A549 (cell line): ENCODE data around the gene TBC1D14. TPM values are rescaled to one million over a fixed set of nuclear protein-coding genes. Genes with fewer than 3 reads are reported as not detected.

Experiments
- ATAC-seq, 2 experiments: fragments of 200-7000 bp in 1 of 2; fragments of >200 bp in 1 of 2; cut with Nextera tagmentation in 1 of 2; cut with Tn5 transposase in 1 of 2; 3 replicates each; pipeline versions ENCODE4 v1.8.0 to v1.9.1; 2018 to 2020; ENCODE audit warnings: mild to moderate bottlenecking in 1 of 2, moderate library complexity in 1 of 2
- CTCF ChIA-PET: fragments of 300-600 bp; sonication (Branson Sonifier 250); formaldehyde crosslinking; extraction: SDS; loops from one replicate; lab custom pipeline; 2021; ENCODE audit warnings: antibody characterized with exemption, inconsistent platforms; lab: Yijun Ruan, JAX
- POLR2A ChIA-PET: fragments of 350-600 bp; formaldehyde crosslinking; extraction: SDS; loops from one replicate; lab custom pipeline; 2021; ENCODE audit warnings: antibody characterized with exemption, inconsistent platforms; lab: Yijun Ruan, JAX
- DNase-seq, 2 experiments: peaks; one replicate each; pipeline versions ENCODE4 v3.0.0 to v3.0.0-alpha.2; 2011 to 2016; ENCODE audit warnings: low read depth in 1 of 2, low spot score in 1 of 2
- FAIRE-seq: peaks from 2 replicates; lab custom pipeline; 2011; peaks lifted over from hg19 to GRCh38; lab: Jason Lieb, UNC
- H3K27ac ChIP-seq, 2 experiments: fragments of >200 bp; sonication (Bioruptor Twin); formaldehyde crosslinking; 3 replicates each; pipeline ENCODE4 v1.5.1; 2016 to 2017
- H3K4me1 ChIP-seq: fragments of >200 bp; sonication (Bioruptor Twin); formaldehyde crosslinking; 3 replicates; pipeline ENCODE4 v1.6.1; 2016
- H3K4me2 ChIP-seq: fragments of >200 bp; sonication (Bioruptor Twin); formaldehyde crosslinking; 3 replicates; pipeline ENCODE4 v1.6.1; 2016
- H3K4me3 ChIP-seq: fragments of >200 bp; sonication (Bioruptor Twin); formaldehyde crosslinking; 3 replicates; pipeline ENCODE4 v1.5.1; 2016
- H3K9me3 ChIP-seq: fragments of >200 bp; sonication (Bioruptor Twin); formaldehyde crosslinking; 3 replicates; pipeline ENCODE4 v1.6.1; 2016
- BHLHE40 ChIP-seq: IDR thresholded peaks from 2 replicates; pipeline ENCODE4 v1.6.1; 2012; ENCODE audit warnings: low read depth, low read length, inconsistent platforms
- CEBPB ChIP-seq, 2 experiments: fragments of >200 bp in 1 of 2; sonication (Bioruptor Twin) in 1 of 2; formaldehyde crosslinking in 1 of 2; IDR thresholded peaks; 2 replicates each; pipeline ENCODE4 v1.6.1; 2012 to 2016
- CHD4 ChIP-seq: fragments of 200-600 bp; sonication (generic); IDR thresholded peaks from 2 replicates; pipeline ENCODE4 v1.6.1; 2016; ENCODE audit warnings: antibody characterized with exemption, mild to moderate bottlenecking, borderline replicate concordance
- EHF ChIP-seq: fragments of 250-450 bp; sonication (Bioruptor Pico); IDR thresholded peaks from 2 replicates; pipeline ENCODE4 v1.5.0; 2020; ENCODE audit warnings: mild to moderate bottlenecking
- FOXS1 ChIP-seq: fragments of 250-450 bp; sonication (Bioruptor Pico); IDR thresholded peaks from 2 replicates; pipeline ENCODE4 v1.5.0; 2020; ENCODE audit warnings: mild to moderate bottlenecking, moderate library complexity
- HDAC2 ChIP-seq: fragments of 200-600 bp; sonication (generic); IDR thresholded peaks from 2 replicates; pipeline ENCODE4 v1.6.1; 2016
- HOXB5 ChIP-seq: fragments of 250-450 bp; sonication (Bioruptor Pico); IDR thresholded peaks from 2 replicates; pipeline ENCODE4 v1.5.0; 2020; ENCODE audit warnings: mild to moderate bottlenecking, moderate library complexity
- JUNB ChIP-seq: fragments of >200 bp; sonication (Bioruptor Twin); formaldehyde crosslinking; IDR thresholded peaks from 2 replicates; pipeline ENCODE4 v1.6.1; 2016
- KDM5A ChIP-seq: fragments of 200-600 bp; sonication (generic); IDR thresholded peaks from 2 replicates; pipeline ENCODE4 v1.6.1; 2016; ENCODE audit warnings: antibody characterized with exemption, mild to moderate bottlenecking
- NFE2L2 ChIP-seq: fragments of 150-350 bp; conservative IDR thresholded peaks from 2 replicates; pipeline ENCODE4 v1.6.1; 2014; ENCODE audit warnings: low read length
- NPAS2 ChIP-seq: fragments of 250-450 bp; sonication (Bioruptor Pico); IDR thresholded peaks from 2 replicates; pipeline ENCODE4 v1.8.0; 2022; ENCODE audit warnings: mild to moderate bottlenecking, moderate library complexity, borderline replicate concordance
- PHF8 ChIP-seq: fragments of 200-600 bp; sonication (generic); IDR thresholded peaks from 2 replicates; pipeline ENCODE4 v1.6.1; 2016; ENCODE audit warnings: low read depth, mild to moderate bottlenecking, antibody characterized with exemption, moderate library complexity, borderline replicate concordance
- POLR2A ChIP-seq: IDR thresholded peaks from 2 replicates; pipeline ENCODE4 v1.6.1; 2012; ENCODE audit warnings: mild to moderate bottlenecking, low read length
- RNF2 ChIP-seq: fragments of 200-600 bp; sonication (generic); IDR thresholded peaks from 2 replicates; pipeline ENCODE4 v1.6.1; 2016; ENCODE audit warnings: low read depth, mild to moderate bottlenecking, antibody characterized with exemption, moderate library complexity, borderline replicate concordance
- SREBF2 ChIP-seq: fragments of 450-650 bp; IDR thresholded peaks from 2 replicates; pipeline ENCODE4 v1.6.1; 2014; ENCODE audit warnings: mild to moderate bottlenecking, moderate library complexity
- TP53 ChIP-seq: fragments of 250-450 bp; sonication (Bioruptor Pico); IDR thresholded peaks from 2 replicates; pipeline ENCODE4 v1.5.0; 2021; ENCODE audit warnings: mild to moderate bottlenecking, moderate library complexity
- ZNF302 ChIP-seq: fragments of 250-450 bp; sonication (Bioruptor Pico); IDR thresholded peaks from 2 replicates; pipeline ENCODE4 v1.9.0; 2021; ENCODE audit warnings: inconsistent platforms, mild to moderate bottlenecking, moderate library complexity
- WGBS: methylation state at CpG from one replicate; pipeline ENCODE4 v1.1.6; 2017; ENCODE audit errors: missing lambda C conversion rate; 5-methylcytosine and 5-hydroxymethylcytosine counted together
- polyA plus RNA-seq, 4 experiments: library from polyadenylated mRNA; depleted of rRNA in 3 of 4; stranded (reverse); fragments of >200 nt; fragmentation: RNase III in 1 of 4; extraction: RNeasy Plus Mini Kit Qiagen cat#74134 plus additional on column Dnase treatment in 1 of 4; gene quantifications; 2 replicates in 3 of 4; 3 replicates in 1 of 4; pipeline ENCODE4 v1.2.3, GENCODE V29; 2011 to 2017
- TF ChIP-seq, protein P1 (sequence below): fragments of 150-350 bp; IDR thresholded peaks from 2 replicates; pipeline ENCODE4 v1.6.1; 2014; ENCODE audit warnings: low read depth, mild to moderate bottlenecking, low read length
- TF ChIP-seq, protein P2 (sequence below): fragments of 250-450 bp; sonication (Bioruptor Pico); IDR thresholded peaks from 2 replicates; pipeline ENCODE4 v1.5.0; 2021; ENCODE audit warnings: mild to moderate bottlenecking, moderate library complexity, borderline replicate concordance

Gene TBC1D14
- polyA plus RNA-seq, 2 of the 4 experiments (the other 2 are of a cell fraction), result 30.2 to 39.0 TPM

GRCh38 chr4:7061815-7062214 is 152.2 kb downstream of the TBC1D14 start (continued):
- TF ChIP-seq, protein P1, sequence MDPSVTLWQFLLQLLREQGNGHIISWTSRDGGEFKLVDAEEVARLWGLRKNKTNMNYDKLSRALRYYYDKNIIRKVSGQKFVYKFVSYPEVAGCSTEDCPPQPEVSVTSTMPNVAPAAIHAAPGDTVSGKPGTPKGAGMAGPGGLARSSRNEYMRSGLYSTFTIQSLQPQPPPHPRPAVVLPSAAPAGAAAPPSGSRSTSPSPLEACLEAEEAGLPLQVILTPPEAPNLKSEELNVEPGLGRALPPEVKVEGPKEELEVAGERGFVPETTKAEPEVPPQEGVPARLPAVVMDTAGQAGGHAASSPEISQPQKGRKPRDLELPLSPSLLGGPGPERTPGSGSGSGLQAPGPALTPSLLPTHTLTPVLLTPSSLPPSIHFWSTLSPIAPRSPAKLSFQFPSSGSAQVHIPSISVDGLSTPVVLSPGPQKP, result no peak

GRCh38 chr4:7062816-7063215 is 153.2 kb downstream of the TBC1D14 start:
- 74% methylated on average over 4 of the region's 4 CpGs for WGBS
- Histone ChIP-seq H3K9me3 (no peaks in the 10 kb centered on the region), H3K4me3 (no peak overlapping the region), H3K27ac (no peak overlapping the region), H3K4me1 (peaks cover 10% of the 10 kb centered on the region; the same call in 2 of the 3 replicates), H3K4me2 (no peak overlapping the region)
- no peak for FAIRE-seq
- ChIA-PET POLR2A (no interaction called here), CTCF (interaction anchor here (0.9 to 2.0 kb wide), 4 partner anchors 8 to 45 kb away, joined by 3 to 7 read pairs (median 4); partner anchors contain the start of gene TADA2B)
- no peak for DNase-seq
- TF ChIP-seq CHD4 (no peak), BHLHE40 (no peak), KDM5A (no peak), NFE2L2 (no peak), PHF8 (no peak), RNF2 (no peak), JUNB (no peak)
- no peak for ATAC-seq

DNA sequence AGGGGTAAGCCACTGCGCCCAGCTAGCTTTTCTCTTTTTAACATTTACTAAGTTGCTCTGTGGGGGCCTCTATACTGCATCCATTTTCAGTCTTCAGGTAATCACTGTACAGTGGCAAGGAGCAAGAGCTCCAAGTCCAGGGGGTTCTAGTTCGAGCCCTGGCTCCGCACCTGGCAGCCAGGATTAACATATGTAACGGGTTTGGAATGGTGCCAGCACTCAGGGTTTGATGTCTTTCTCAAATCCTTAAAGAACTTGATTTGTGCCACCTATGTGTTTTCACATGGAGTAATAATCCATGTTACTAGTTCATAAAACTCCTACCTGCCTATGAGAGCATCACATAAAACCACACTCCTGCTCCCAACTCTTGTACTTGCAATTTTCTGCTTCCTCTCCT is 153.7 kb downstream of the TBC1D14 start:
- H3K4me3 ChIP-seq, result no peak overlapping the region
- no peak for ATAC-seq
- no peaks in the 10 kb centered on the region for H3K9me3 ChIP-seq
- no peak for FAIRE-seq
- no peak overlapping the region for H3K27ac ChIP-seq
- TF ChIP-seq POLR2A, result no peak
- TF ChIP-seq NFE2L2, result no peak
- no peak for TF ChIP-seq CHD4
- TF ChIP-seq HOXB5 (CRISPR knock-in tag), result no peak
- TF ChIP-seq, protein P1, result no peak
- H3K4me1 ChIP-seq, result peaks cover 10% of the 10 kb centered on the region; the same call in 2 of the 3 replicates
- ChIA-PET CTCF (interaction anchor here (0.9 to 2.0 kb wide), 4 partner anchors 9 to 46 kb away, joined by 3 to 7 read pairs (median 4); partner anchors contain the start of gene TADA2B), POLR2A (no interaction called here)
- WGBS, result 83% methylated on average over 4 of the region's 4 CpGs
- H3K4me2 ChIP-seq, result no peak overlapping the region
- no peak for DNase-seq

DNA sequence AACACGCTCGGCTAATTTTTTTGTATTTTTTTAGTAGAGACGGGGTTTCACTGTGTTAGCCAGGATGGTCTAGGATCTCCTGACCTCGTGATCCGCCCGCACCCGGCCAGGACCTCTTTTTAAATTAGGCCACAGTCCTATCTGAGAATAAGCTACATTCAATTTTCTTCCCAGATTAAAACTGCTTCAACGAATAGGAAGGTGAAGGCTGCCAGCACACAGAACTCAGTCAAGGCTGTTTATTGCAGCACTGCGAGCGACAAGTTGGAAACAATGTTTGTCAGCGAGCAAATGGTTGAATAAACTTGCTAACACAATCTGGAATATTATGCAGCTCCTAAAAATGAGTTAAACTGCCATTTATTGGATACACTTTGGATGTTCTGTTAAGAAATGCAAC is 156.4 kb downstream of the TBC1D14 start:
- Histone ChIP-seq H3K9me3 (no peaks in the 10 kb centered on the region), H3K4me2 (peak overlapping the region; percentile 90), H3K27ac (no peak overlapping the region), H3K4me1 (peaks cover 19% of the 10 kb centered on the region; the same call in 2 of the 3 replicates), H3K4me3 (peak overlapping the region; percentile 83; the same call in 2 of the 3 replicates)
- POLR2A ChIA-PET, result no interaction called here
- TF ChIP-seq EHF (CRISPR knock-in tag) (no peak), PHF8 (no peak), HDAC2 (no peak), CEBPB (IDR thresholded peaks at IDR 0.05) (no peak), NPAS2 (CRISPR knock-in tag) (no peak), ZNF302 (CRISPR knock-in tag) (no peak), SREBF2 (no peak), RNF2 (no peak), FOXS1 (no peak), TP53 (no peak)
- TF ChIP-seq, protein P2, sequence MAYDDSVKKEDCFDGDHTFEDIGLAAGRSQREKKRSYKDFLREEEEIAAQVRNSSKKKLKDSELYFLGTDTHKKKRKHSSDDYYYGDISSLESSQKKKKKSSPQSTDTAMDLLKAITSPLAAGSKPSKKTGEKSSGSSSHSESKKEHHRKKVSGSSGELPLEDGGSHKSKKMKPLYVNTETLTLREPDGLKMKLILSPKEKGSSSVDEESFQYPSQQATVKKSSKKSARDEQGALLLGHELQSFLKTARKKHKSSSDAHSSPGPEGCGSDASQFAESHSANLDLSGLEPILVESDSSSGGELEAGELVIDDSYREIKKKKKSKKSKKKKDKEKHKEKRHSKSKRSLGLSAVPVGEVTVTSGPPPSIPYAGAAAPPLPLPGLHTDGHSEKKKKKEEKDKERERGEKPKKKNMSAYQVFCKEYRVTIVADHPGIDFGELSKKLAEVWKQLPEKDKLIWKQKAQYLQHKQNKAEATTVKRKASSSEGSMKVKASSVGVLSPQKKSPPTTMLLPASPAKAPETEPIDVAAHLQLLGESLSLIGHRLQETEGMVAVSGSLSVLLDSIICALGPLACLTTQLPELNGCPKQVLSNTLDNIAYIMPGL, result no peak
- CTCF ChIA-PET, result interaction anchor here (1.1 to 6.3 kb wide), 3 partner anchors 11 to 92 kb away, joined by 3 to 36 read pairs (median 7); partner anchors contain the start of gene TADA2B
- 91% methylated on average over 11 of the region's 11 CpGs for WGBS
- DNase-seq (no peak), FAIRE-seq (no peak), ATAC-seq (no peak)
